T-cell (primary cell): ENCODE data around the gene GYG2. TPM values are rescaled to one million over a fixed set of nuclear protein-coding genes. Genes with fewer than 3 reads are reported as not detected.
"Not testable (repeated sequence)": the region's sequence is repeated elsewhere in the genome, so short reads cannot be mapped to it uniquely, and the experiment has no call there.

Experiments used
- ATAC-seq, 4 experiments: fragments of 200-7000 bp in 3 of 4; fragments of 150-1000 bp in 1 of 4; cut with Tn5 transposase; replicated peaks in 1 of 4; 1 replicate in 3 of 4; 2 replicates in 1 of 4; pipeline ENCODE4 v1.10.0; 2021; ENCODE audit warnings: moderate library complexity in 3 of 4, mild to moderate bottlenecking in 2 of 4, moderate number of reproducible peaks in 1 of 4
- CTCF ChIA-PET, 2 donors: fragments of 300-600 bp; sonication (Branson Sonifier 250); formaldehyde crosslinking; loops; one replicate each; lab custom pipeline; 2022; ENCODE audit warnings: antibody characterized with exemption in 2 of 2; lab: Charles Lee
- POLR2A ChIA-PET, 2 donors: fragments of 300-600 bp; sonication (Branson Sonifier 250); formaldehyde crosslinking; loops; one replicate each; lab custom pipeline; 2022; ENCODE audit warnings: antibody characterized with exemption in 2 of 2; lab: Charles Lee
- DNase-seq, 35 experiments: peaks; one replicate each; pipeline versions ENCODE4 v3.0.0 to v3.0.0-alpha.2; 2013 to 2023
- H3K27ac ChIP-seq: one replicate; pipeline ENCODE4 v1.5.1; 2013; ENCODE audit warnings: low read length
- H3K27me3 ChIP-seq, 2 experiments: replicated peaks in 1 of 2; 1 replicate in 1 of 2; 2 replicates in 1 of 2; pipeline versions ENCODE4 v1.6.1 to v1.7.0; 2013; ENCODE audit warnings: low read length in 1 of 2, mixed read lengths in 1 of 2; ENCODE audit not compliant: control insufficient read depth in 2 of 2, insufficient read depth in 2 of 2; ENCODE audit errors: extremely low read depth in 1 of 2
- H3K36me3 ChIP-seq, 2 donors: 1 replicate in 1 of 2; 2 replicates in 1 of 2; pipeline versions ENCODE4 v1.6.1 to v1.7.0; 2013; ENCODE audit warnings: low read length in 1 of 2; ENCODE audit not compliant: control insufficient read depth in 2 of 2, insufficient read depth in 1 of 2; ENCODE audit errors: extremely low read depth in 1 of 2
- H3K4me1 ChIP-seq, 2 experiments: 1 replicate in 1 of 2; 2 replicates in 1 of 2; pipeline versions ENCODE4 v1.6.1 to v1.7.0; 2013; ENCODE audit warnings: low read length in 2 of 2, mixed read lengths in 1 of 2; ENCODE audit not compliant: insufficient read depth in 2 of 2, control insufficient read depth in 1 of 2; ENCODE audit errors: extremely low read depth in 1 of 2
- H3K4me3 ChIP-seq, 2 donors: 1 replicate in 1 of 2; 2 replicates in 1 of 2; pipeline versions ENCODE4 v1.5.1 to v1.7.0; 2013; ENCODE audit warnings: mild to moderate bottlenecking in 2 of 2, low read length in 1 of 2, moderate library complexity in 1 of 2; ENCODE audit not compliant: control insufficient read depth in 1 of 2; ENCODE audit errors: extremely low read depth in 1 of 2
- H3K9me3 ChIP-seq: 2 replicates; pipeline ENCODE4 v1.7.0; 2013
- H3K27ac Mint-ChIP-seq, 2 donors: one replicate each; pipeline ENCODE4 v1.8.0; 2020 to 2021; ENCODE audit warnings: mild to moderate bottlenecking in 2 of 2, mixed read lengths in 2 of 2
- H3K27me3 Mint-ChIP-seq, 2 donors: one replicate each; pipeline ENCODE4 v1.8.0; 2021 to 2022; ENCODE audit warnings: mixed read lengths in 2 of 2
- H3K36me3 Mint-ChIP-seq: one replicate; pipeline ENCODE4 v1.8.0; 2021; ENCODE audit warnings: mixed read lengths
- H3K4me1 Mint-ChIP-seq, 3 donors: one replicate each; pipeline ENCODE4 v1.8.0; 2020 to 2022; ENCODE audit warnings: mixed read lengths in 3 of 3, mild to moderate bottlenecking in 1 of 3
- H3K4me3 Mint-ChIP-seq, 3 donors: one replicate each; pipeline ENCODE4 v1.8.0; 2020 to 2022; ENCODE audit warnings: mild to moderate bottlenecking in 3 of 3, mixed read lengths in 3 of 3, moderate library complexity in 3 of 3
- H3K9me3 Mint-ChIP-seq, 3 donors: one replicate each; pipeline ENCODE4 v1.8.0; 2020 to 2022; ENCODE audit warnings: mixed read lengths in 3 of 3
- WGBS: methylation state at CpG from one replicate; pipeline ENCODE4 v1.1.5; 2013; ENCODE audit warnings: missing lambda C conversion rate; ENCODE audit not compliant: insufficient coverage; 5-methylcytosine and 5-hydroxymethylcytosine counted together
- total RNA-seq, 35 experiments: library from RNA in 6 of 35; stranded (reverse) in 6 of 35; fragments of 120-200 nt in 1 of 35; gene quantifications; one replicate each; pipeline versions ENCODE4 v1.2.1 to v1.2.4 and lab custom pipeline; 2013 to 2026

GYG2 gene
- under 1 TPM in 1 of 5 donors, not detected in 4; 0.23 TPM for total RNA-seq
- total RNA-seq (2013) = not detected
- total RNA-seq (lab: John Stamatoyannopoulos, UW) = 0 to 0.26 (median 0) reads per million in 29 experiments

DNA sequence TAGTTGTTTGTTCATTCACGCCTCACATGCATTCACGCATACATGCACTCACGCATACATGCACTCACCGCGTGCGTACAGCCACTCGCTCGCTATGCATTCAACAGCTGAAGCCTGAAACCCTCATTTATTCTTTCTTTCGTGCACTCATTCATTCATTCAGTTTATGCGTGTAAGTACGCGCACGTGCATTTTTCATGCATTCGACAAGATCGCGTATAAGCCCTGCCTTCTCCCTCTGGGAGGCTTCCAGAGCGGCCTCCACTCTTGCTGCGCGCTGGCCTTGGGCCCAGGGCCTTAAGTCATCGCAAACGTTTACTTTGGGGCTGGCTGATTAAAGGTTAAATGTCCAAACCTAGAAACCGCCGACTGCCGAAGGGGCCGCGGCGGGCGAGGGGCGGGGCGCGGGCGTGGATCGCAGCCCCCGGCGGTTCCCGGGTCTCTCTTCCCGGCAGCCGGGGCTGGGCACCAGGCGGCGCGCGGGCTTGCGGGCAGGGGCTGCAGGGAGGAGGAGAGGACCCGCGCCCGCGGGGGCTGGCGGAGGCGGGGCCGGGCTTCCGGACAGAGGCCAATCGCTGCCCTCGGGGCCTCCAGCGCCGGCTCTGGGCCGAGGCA is at the start of gene GYG2:
Gene GYG2 (plus strand): TSS at position 587 of the 615 bp plus-strand sequence. CDS start 1,259 bp downstream, outside the sequence.
- WGBS = 32% methylated on average over 28 of the region's 56 CpGs
- peaks cover 0 to 3% of the 10 kb centered on the region in 2 experiments for H3K4me1 ChIP-seq
- Mint-ChIP-seq H3K27ac (no peak within 1 kb of the TSS), H3K27me3 (peaks cover 19 to 24% of the 10 kb centered on the region in 2 donors), H3K4me1 (no peaks in the 10 kb centered on the region), H3K4me3 (peak within 1 kb of the TSS in 1 of 3 donors; percentile 8), H3K36me3 (no peaks in the 10 kb centered on the region), H3K9me3 (no peaks in the 10 kb centered on the region)
- POLR2A ChIA-PET = no interaction called here
- H3K4me3 ChIP-seq = no peak within 1 kb of the TSS
- H3K9me3 ChIP-seq = no peaks in the 10 kb centered on the region
- DNase-seq (no peak), ATAC-seq (no peak)
- no peaks in the 10 kb centered on the region for H3K36me3 ChIP-seq
- peaks cover 7 to 22% of the 10 kb centered on the region in 2 experiments for H3K27me3 ChIP-seq
- no peak within 1 kb of the TSS for H3K27ac ChIP-seq
- CTCF ChIA-PET = interaction anchor here in 1 of 2 donors (0.6 kb wide), 1 partner anchor 915 kb away, joined by 7 read pairs; no protein-coding TSS in a partner anchor

DNA sequence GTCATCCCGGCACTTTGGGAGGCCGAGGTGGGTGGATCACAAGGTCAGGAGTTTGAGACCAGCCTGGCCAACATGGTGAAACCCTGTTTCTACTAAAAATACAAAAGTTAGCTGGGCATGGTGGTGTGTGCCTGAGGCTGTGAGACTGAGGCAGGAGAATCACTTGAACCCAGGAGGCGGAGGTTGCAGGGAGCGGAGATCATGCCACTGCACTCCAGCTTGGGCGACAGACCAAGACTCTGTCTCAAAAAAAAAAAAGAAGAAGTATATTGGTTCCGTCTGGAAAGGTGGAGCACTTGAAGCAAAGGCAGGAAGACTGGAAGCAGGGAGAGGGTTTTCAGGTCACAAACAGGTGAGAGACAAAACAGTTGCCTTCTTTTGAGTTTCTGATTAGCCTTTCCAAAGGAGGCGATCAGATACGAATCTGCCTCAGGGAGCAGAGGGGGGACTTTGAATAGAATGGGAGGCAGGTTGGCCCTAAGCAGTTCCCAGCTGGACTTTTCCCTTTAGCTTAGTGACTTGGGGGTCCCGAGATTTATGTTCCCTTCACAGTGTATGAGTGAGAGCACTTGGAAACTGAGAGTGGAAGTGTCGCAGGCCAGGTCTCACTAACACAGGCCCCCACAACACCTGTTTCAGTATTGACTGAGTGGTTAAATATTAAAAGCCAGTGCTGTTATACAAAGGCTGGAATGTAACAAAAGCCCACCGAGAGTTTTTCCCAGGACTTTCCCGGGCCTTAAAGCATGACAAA is 48.1 kb upstream of the GYG2 start:
- peaks cover 10 to 13% (median 11%) of the 10 kb centered on the region in 3 donors for H3K4me1 Mint-ChIP-seq
- 89% methylated on average over 7 of the region's 12 CpGs for WGBS
- H3K9me3 Mint-ChIP-seq, H3K27ac ChIP-seq, H3K4me1 ChIP-seq, H3K36me3 ChIP-seq, H3K4me3 ChIP-seq, H3K27me3 ChIP-seq, CTCF ChIA-PET, H3K27me3 Mint-ChIP-seq, ATAC-seq, DNase-seq, H3K4me3 Mint-ChIP-seq, POLR2A ChIA-PET, H3K27ac Mint-ChIP-seq, H3K9me3 ChIP-seq, H3K36me3 Mint-ChIP-seq: not testable (repeated sequence)

DNA sequence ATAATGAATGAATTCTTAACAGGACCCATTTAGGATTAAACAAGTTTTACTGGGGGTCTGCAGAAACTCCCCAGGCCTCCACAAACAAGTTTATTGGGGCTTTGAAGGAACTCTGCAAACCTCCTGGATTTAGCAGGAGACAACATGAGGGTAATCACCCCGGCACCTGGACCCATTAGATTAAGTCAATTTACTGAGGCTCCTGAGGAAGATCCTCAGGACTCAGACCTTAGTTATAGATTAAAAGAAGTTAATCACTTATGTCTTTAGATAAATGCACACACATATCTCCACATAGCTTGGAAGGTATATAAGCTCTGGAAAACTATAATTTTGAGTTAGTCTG is 47.5 kb upstream of the GYG2 start:
- CTCF ChIA-PET = no interaction called here
- Histone ChIP-seq H3K4me1 (no peaks in the 10 kb centered on the region), H3K36me3 (no peaks in the 10 kb centered on the region), H3K9me3 (no peaks in the 10 kb centered on the region), H3K27ac (no peak overlapping the region), H3K27me3 (peaks cover 0 to 2% of the 10 kb centered on the region in 2 experiments), H3K4me3 (no peak overlapping the region)
- POLR2A ChIA-PET = no interaction called here
- Mint-ChIP-seq H3K4me1 (peaks cover 10 to 13% (median 11%) of the 10 kb centered on the region in 3 donors), H3K9me3 (no peaks in the 10 kb centered on the region), H3K27ac (no peak overlapping the region), H3K27me3 (peaks cover 3 to 7% of the 10 kb centered on the region in 2 donors), H3K4me3 (no peak overlapping the region), H3K36me3 (no peaks in the 10 kb centered on the region)
- ATAC-seq (no peak), DNase-seq (no peak)
- no CpG with 5 or more reads among the region's 1 CpG for WGBS

DNA sequence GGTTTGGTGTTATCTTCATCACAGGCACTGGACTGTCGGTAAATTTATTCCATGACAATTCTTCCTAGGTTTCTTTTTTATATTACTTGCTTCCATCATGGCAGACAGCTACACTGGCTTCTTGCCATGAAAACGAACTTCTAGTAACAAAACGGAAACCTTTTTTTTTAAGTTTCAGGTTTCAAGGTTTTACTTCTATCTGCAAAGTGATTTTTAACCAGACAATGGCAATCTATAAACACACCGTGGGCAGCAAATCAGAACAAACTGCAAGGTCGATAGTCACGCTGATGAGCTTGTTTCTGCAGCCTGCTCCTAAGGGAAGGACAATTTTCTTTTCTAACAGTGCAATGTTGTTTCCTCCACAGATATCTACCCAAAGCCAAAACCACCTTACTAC is 47.0 kb upstream of the GYG2 start:
- no CpG with 5 or more reads among the region's 6 CpGs for WGBS
- H3K27me3 Mint-ChIP-seq = peaks cover 3 to 7% of the 10 kb centered on the region in 2 donors

DNA sequence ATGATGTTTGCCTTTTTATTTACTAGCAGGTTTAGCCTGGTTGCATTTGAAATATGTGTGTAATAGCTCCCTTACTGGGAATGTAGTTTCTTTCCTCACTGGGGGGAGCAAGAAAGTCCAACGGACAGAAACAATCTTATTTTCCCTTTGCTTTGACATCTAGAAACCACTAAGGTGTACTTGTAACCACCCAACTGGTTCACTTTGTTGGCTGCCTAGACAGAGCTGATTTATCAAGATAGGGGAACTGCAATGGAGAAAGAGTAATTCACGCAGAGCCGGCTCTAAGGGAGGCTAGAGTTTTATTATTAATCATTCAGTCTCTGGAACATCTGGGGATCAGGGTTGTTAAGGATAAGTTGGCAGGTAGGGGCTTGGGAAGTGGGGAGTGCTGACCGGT is 46.6 kb upstream of the GYG2 start:
- peaks cover 10 to 13% (median 11%) of the 10 kb centered on the region in 3 donors for H3K4me1 Mint-ChIP-seq
- H3K27ac Mint-ChIP-seq = peak overlapping the region in 1 of 2 donors; percentile 45

More for the DNA sequence above, 47.0 kb upstream of the GYG2 start:
- POLR2A ChIA-PET = no interaction called here
- H3K27ac Mint-ChIP-seq = peak overlapping the region in 1 of 2 donors; percentile 45
- H3K36me3 Mint-ChIP-seq = no peaks in the 10 kb centered on the region
- H3K9me3 Mint-ChIP-seq = no peaks in the 10 kb centered on the region
- Histone ChIP-seq H3K4me3 (no peak overlapping the region), H3K36me3 (no peaks in the 10 kb centered on the region), H3K27me3 (peaks cover 0 to 2% of the 10 kb centered on the region in 2 experiments), H3K27ac (no peak overlapping the region), H3K4me1 (no peaks in the 10 kb centered on the region), H3K9me3 (no peaks in the 10 kb centered on the region)
- H3K4me1 Mint-ChIP-seq = peaks cover 10 to 13% (median 11%) of the 10 kb centered on the region in 3 donors
- CTCF ChIA-PET = no interaction called here
- ATAC-seq (no peak), DNase-seq (no peak)
- H3K4me3 Mint-ChIP-seq = peak overlapping the region in 2 of 3 donors; percentile 5 to 43

DNA sequence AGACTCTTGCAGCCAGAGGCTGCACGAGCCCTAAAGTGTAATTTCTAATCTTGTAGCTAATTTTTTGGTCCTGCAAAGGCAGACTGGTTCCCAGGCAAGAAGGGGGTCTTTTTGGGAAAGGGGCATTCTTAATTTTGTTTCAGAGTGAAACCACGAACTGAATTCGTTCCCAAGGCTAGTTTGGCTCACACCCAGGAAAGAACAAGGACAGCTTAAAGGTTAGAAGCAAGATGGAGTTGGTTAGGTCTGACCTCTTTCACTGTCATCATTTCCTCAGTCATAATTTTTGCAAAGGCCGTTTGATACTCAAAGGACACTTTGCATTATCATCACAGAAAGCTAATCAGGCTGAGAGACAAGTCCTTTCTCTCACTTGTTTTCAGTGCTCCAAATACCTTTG is 46.0 kb upstream of the GYG2 start:
- WGBS = 70% methylated on average over 1 of the region's 4 CpGs
- no peaks in the 10 kb centered on the region for H3K36me3 Mint-ChIP-seq
- H3K4me1 Mint-ChIP-seq = peaks cover 10 to 13% (median 11%) of the 10 kb centered on the region in 3 donors
- Histone ChIP-seq H3K27ac (no peak overlapping the region), H3K27me3 (no peaks in the 10 kb centered on the region), H3K4me3 (no peak overlapping the region), H3K4me1 (no peaks in the 10 kb centered on the region), H3K36me3 (no peaks in the 10 kb centered on the region), H3K9me3 (no peaks in the 10 kb centered on the region)
- H3K4me3 Mint-ChIP-seq = no peak overlapping the region
- ATAC-seq (no peak), DNase-seq (no peak)
- no peaks in the 10 kb centered on the region for H3K9me3 Mint-ChIP-seq
- no peak overlapping the region for H3K27ac Mint-ChIP-seq
- ChIA-PET POLR2A (no interaction called here), CTCF (no interaction called here)
- peaks cover 0 to 9% of the 10 kb centered on the region in 2 donors for H3K27me3 Mint-ChIP-seq

More for the DNA sequence above, 46.6 kb upstream of the GYG2 start:
- H3K27ac ChIP-seq = no peak overlapping the region
- no peaks in the 10 kb centered on the region for H3K36me3 ChIP-seq
- ChIA-PET CTCF (no interaction called here), POLR2A (no interaction called here)
- H3K27me3 ChIP-seq = peaks cover 0 to 2% of the 10 kb centered on the region in 2 experiments
- no peaks in the 10 kb centered on the region for H3K4me1 ChIP-seq
- ATAC-seq = no peak
- DNase-seq = no peak
- 70% methylated on average over 2 of the region's 4 CpGs for WGBS
- H3K9me3 ChIP-seq = no peaks in the 10 kb centered on the region
- Mint-ChIP-seq H3K27me3 (peaks cover under 1 to 9% of the 10 kb centered on the region in 2 donors), H3K36me3 (no peaks in the 10 kb centered on the region), H3K4me3 (peak overlapping the region in 1 of 3 donors; percentile 43), H3K9me3 (no peaks in the 10 kb centered on the region)
- H3K4me3 ChIP-seq = no peak overlapping the region
